Measurements from ENCODE around the gene XPNPEP2. TPM values are rescaled to one million over a fixed set of nuclear protein-coding genes. Genes with fewer than 3 reads are reported as not detected.

The XPNPEP2 gene
- total RNA-seq, 4 donors from 2014 or later: 3.4 to 25.0 (median 8.4) TPM

- TF ChIP-seq, protein P1, sequence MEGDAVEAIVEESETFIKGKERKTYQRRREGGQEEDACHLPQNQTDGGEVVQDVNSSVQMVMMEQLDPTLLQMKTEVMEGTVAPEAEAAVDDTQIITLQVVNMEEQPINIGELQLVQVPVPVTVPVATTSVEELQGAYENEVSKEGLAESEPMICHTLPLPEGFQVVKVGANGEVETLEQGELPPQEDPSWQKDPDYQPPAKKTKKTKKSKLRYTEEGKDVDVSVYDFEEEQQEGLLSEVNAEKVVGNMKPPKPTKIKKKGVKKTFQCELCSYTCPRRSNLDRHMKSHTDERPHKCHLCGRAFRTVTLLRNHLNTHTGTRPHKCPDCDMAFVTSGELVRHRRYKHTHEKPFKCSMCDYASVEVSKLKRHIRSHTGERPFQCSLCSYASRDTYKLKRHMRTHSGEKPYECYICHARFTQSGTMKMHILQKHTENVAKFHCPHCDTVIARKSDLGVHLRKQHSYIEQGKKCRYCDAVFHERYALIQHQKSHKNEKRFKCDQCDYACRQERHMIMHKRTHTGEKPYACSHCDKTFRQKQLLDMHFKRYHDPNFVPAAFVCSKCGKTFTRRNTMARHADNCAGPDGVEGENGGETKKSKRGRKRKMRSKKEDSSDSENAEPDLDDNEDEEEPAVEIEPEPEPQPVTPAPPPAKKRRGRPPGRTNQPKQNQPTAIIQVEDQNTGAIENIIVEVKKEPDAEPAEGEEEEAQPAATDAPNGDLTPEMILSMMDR (IDR thresholded peaks at IDR 0.05; ENCODE audit: low read depth): no peak
Measured at GRCh38 chrX:129793604-129794191, 54.9 kb downstream of the XPNPEP2 start.

- TF ChIP-seq, protein P1 (IDR thresholded peaks at IDR 0.05; ENCODE audit: low read depth): no peak
Measured at GRCh38 chrX:129795584-129795983, 56.8 kb downstream of the XPNPEP2 start.

GRCh38 chrX:129797251-129797906 is 58.6 kb downstream of the XPNPEP2 start:
- TF ChIP-seq, protein P1 (IDR thresholded peaks at IDR 0.05; ENCODE audit: low read depth): no peak

DNA sequence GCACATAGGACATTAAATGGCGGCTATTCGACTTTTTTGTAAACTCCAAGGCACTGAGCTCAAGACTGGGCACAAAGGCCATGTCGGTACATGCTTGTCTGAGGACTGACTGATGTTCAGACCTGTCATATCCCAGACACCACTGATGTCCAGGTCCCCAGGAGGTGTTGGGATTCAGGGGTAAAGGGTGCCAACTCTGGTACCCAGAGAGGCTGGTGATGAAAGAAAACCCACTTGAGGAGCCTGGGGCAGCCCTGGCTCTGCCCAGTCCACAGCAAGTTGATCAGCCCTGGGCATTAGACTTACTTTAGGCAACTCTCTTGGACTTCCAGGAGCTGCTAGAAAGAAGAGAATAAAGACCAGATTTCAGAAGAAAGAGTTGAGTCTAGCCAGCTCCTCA is 59.7 kb downstream of the XPNPEP2 start:
- TF ChIP-seq, protein P1 (IDR thresholded peaks at IDR 0.05; ENCODE audit: low read depth): no peak

DNA sequence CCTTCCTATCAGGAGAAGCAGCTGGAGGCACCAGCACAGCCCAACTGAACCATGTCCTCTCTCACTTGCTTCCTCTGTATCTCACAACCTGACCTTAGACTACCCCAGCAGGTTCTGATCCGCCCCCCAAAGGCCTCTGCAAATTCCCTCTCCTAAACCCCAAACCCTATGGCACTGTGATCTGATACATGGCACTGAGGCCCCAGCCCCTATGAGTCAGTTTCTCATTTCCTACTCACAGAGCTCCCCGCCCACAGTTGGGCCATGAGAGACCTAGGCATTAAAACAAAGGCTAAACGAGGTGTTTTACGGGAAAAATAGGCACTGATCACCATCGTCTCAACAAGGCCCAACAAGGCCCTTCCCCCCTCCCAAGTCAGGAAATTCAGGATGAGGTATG is 60.1 kb downstream of the XPNPEP2 start:
- TF ChIP-seq, protein P1 (IDR thresholded peaks at IDR 0.05; ENCODE audit: low read depth): no peak

DNA sequence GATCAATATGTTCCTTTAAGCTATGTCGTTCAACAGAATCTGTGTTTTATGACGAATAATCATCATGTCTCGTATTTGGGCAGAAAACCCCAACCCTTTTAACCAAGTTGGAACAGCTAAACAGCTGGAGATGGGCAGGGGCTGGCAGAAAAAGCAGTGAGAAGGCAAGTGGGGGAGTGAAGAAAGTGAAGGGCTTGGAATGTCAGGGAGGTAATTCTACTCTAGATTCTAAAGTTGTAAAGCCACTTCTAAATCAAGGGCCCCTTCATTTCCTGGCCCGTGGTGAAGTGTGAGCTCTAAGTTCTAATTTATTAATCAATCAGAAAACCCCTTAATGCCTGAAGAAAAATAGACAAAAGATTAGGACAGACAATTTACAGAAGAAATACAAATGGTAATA is 61.4 kb downstream of the XPNPEP2 start:
- TF ChIP-seq, protein P1 (IDR thresholded peaks at IDR 0.05; ENCODE audit: low read depth): no peak

DNA sequence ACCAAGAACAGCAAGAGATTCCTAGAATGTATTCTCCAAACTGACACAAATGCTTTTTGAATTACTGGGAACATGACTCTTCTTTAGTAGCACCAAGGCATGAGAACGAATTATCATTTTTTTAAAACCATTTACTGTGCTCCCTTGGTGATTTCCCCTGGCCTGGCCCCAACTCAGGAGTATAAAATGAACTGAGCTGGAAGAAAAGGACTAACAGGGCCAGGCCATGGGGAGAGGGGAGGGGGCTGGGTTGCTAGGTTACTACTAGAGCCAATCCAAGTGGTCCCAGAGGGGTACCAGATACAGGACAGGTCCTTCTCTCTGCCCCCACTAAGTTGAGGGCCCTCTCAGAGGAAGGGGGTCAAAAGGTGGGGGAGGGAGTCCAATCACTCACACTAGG is 64.1 kb downstream of the XPNPEP2 start:
- TF ChIP-seq, protein P1 (IDR thresholded peaks at IDR 0.05; ENCODE audit: low read depth): no peak
